Activated T-cell treated with anti-CD3 and anti-CD28 coated beads, Interleukin-2, amount 50 U/mL, for 24 hours (primary cell): ENCODE results near the gene ZC3H15.
"Not testable (repeated sequence)": the region's sequence is repeated elsewhere in the genome, so short reads cannot be mapped to it uniquely, and the experiment has no call there.

Source experiments
- DNase-seq: peaks from one replicate; pipeline ENCODE4 v3.0.0-alpha.2; 2020
- H3K27ac Mint-ChIP-seq: 2 replicates; pipeline ENCODE4 v1.8.0; 2020; ENCODE audit warnings: mild to moderate bottlenecking, mixed read lengths
- H3K27me3 Mint-ChIP-seq: 2 replicates; pipeline ENCODE4 v1.8.0; 2020; ENCODE audit warnings: mixed read lengths
- H3K36me3 Mint-ChIP-seq: 2 replicates; pipeline ENCODE4 v1.8.0; 2020; ENCODE audit warnings: low read depth, mixed read lengths
- H3K4me1 Mint-ChIP-seq: 2 replicates; pipeline ENCODE4 v1.8.0; 2020; ENCODE audit warnings: low read depth, mixed read lengths
- H3K4me3 Mint-ChIP-seq: 2 replicates; pipeline ENCODE4 v1.8.0; 2020; ENCODE audit warnings: mild to moderate bottlenecking, moderate library complexity, mixed read lengths
- H3K9me3 Mint-ChIP-seq: 2 replicates; pipeline ENCODE4 v1.8.0; 2020; ENCODE audit warnings: mixed read lengths

ZC3H15 gene

DNA sequence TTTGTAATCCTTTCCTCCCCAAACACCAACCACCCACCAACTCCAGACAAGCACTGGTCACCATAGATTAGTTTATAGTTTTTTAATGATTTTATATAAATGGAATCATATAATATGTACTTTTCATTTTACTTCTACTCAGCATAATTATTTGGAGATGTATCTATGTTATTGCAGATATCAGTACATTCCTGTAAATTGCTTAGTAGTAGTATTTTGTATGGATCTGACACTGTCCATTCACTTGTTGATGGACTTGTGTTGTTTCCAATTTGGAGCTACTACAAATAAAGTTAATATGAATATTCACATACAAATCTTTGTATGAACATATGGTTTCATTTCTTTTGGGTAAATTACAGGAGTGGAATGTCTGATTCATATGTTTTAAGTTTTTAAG lies 31.0 kb downstream of the ZC3H15 start:
- no peak overlapping the region for H3K27ac Mint-ChIP-seq
- DNase-seq: no peak

DNA sequence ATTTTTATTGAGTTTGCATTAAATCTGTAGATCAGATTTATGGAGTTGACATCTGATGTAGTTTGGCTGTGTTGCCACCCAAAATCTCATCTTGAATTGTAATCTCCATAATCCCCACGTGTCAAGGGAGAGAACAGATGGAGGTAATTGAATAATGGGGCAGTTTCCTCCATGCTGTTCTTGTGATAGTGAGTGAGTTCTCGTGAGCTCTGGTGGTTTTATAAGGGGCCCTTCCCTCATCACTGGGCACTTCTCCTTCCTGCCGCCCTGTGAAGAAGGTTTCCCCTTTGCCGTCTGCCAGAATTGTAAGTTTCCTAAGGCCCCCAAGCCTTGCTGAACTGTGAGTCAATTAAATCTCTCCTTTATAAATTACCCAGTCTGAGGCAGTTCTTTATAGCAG lies 32.2 kb downstream of the ZC3H15 start:
- no peak for DNase-seq
- Mint-ChIP-seq H3K27me3 (no peaks in the 10 kb centered on the region), H3K4me1 (peaks cover 3% of the 10 kb centered on the region), H3K4me3 (no peak overlapping the region), H3K36me3 (peaks cover 69% of the 10 kb centered on the region), H3K27ac (no peak overlapping the region), H3K9me3 (no peaks in the 10 kb centered on the region)

More for the DNA sequence above, 31.0 kb downstream of the ZC3H15 start:
- H3K36me3 Mint-ChIP-seq: peaks cover 79% of the 10 kb centered on the region
- peaks cover 3% of the 10 kb centered on the region for H3K4me1 Mint-ChIP-seq
- no peak overlapping the region for H3K4me3 Mint-ChIP-seq
- H3K27me3 Mint-ChIP-seq: no peaks in the 10 kb centered on the region
- H3K9me3 Mint-ChIP-seq: no peaks in the 10 kb centered on the region

DNA sequence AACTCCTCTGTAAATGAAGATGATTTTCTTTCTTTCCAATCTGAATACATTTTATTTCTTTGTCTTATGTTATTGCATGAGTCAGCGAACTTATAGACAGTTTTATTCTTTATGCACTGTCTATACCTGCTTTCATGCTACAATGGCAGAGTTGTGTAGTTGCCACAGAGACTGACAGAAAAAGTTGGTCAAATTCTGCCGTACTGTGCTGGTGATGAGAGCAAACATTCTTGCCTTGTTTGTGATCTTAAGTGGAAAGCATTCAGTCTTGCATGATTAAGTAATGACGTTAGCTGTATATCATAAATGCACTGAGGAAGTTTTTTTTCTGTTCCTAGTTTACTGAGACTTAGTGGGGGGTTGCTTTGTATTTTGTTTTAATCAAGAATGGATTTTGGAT lies 32.9 kb downstream of the ZC3H15 start:
- DNase-seq: no peak
- H3K27me3 Mint-ChIP-seq: no peaks in the 10 kb centered on the region
- H3K36me3 Mint-ChIP-seq: peaks cover 63% of the 10 kb centered on the region

DNA sequence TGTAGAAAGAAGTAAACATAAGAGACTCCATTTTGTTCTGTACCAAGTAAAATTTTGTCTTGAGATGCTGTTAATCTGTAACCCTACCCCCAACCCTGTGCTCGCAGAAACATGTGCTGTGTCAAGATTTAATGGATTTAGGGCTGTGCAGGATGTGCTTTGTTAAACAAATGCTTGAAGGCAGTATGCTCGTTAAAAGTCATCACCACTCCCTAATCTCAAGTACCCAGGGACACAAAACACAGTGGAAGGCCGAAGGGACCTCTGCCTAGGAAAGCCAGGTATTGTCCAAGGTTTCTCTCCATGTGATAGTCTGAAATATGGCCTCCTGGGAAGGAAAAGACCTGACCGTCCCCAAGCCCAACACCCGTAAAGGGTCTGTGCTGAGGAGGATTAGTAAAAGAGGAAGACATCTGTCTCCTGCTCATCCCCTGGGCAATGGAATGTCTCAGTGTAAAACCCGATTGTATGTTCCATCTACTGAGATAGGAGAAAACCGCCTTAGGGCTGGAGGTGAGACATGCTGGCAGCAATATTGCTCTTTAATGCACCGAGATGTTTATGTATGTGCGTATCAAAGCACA lies 35.6 kb downstream of the ZC3H15 start:
- not testable (repeated sequence) for H3K27ac Mint-ChIP-seq, H3K4me1 Mint-ChIP-seq, DNase-seq, H3K4me3 Mint-ChIP-seq, H3K9me3 Mint-ChIP-seq, H3K27me3 Mint-ChIP-seq
- H3K36me3 Mint-ChIP-seq: peaks cover 50% of the 10 kb centered on the region

More for the DNA sequence above, 32.9 kb downstream of the ZC3H15 start:
- H3K9me3 Mint-ChIP-seq: no peaks in the 10 kb centered on the region
- H3K4me1 Mint-ChIP-seq: peaks cover 1% of the 10 kb centered on the region
- H3K4me3 Mint-ChIP-seq: no peak overlapping the region
- H3K27ac Mint-ChIP-seq: no peak overlapping the region

DNA sequence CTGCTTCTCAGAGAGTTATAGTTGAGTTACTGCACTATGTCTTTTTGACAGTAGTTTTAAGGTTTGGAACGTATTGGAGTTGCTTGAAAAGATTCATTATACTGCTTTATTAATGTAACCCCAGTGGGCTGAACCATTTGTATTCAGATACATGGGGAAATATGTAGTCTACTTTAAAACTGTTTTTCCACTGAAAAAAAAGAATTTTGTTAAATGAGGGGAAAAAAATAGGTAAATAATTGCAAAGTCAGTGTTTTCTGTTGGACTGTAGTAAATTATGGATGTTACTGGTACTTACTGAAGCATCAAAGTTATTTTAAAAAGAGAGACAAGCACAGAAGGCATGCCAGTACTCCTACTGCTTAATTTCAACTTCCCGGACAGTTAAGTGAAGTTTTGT lies 36.4 kb downstream of the ZC3H15 start:
- H3K4me3 Mint-ChIP-seq: no peak overlapping the region
- peaks cover 43% of the 10 kb centered on the region for H3K36me3 Mint-ChIP-seq
- H3K27ac Mint-ChIP-seq: no peak overlapping the region
- DNase-seq: no peak
- H3K27me3 Mint-ChIP-seq: no peaks in the 10 kb centered on the region
- H3K9me3 Mint-ChIP-seq: no peaks in the 10 kb centered on the region
- H3K4me1 Mint-ChIP-seq: no peaks in the 10 kb centered on the region

DNA sequence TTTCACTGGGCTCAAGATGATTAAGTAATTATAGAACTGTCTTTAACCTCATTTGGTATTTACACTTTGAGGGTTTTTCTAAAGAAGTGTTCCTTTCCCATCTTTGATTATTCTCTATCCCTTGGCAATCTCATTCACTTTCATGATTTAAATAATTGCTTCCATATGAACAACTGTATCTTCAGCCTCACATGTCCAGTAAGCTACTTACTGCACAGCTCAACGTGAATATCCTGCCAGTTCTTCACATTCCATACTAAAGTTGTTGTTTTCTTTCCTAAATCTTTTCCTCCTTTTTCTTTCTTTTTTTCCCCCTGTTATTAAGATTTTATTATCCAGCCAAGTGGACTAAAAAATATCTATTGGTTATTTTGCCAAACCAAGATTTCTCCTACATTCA lies 37.7 kb downstream of the ZC3H15 start:
- H3K9me3 Mint-ChIP-seq: no peaks in the 10 kb centered on the region
- H3K27ac Mint-ChIP-seq: no peak overlapping the region
- no peak for DNase-seq
- no peaks in the 10 kb centered on the region for H3K4me1 Mint-ChIP-seq
- H3K27me3 Mint-ChIP-seq: no peaks in the 10 kb centered on the region
- H3K36me3 Mint-ChIP-seq: peaks cover 29% of the 10 kb centered on the region
- H3K4me3 Mint-ChIP-seq: no peak overlapping the region

DNA sequence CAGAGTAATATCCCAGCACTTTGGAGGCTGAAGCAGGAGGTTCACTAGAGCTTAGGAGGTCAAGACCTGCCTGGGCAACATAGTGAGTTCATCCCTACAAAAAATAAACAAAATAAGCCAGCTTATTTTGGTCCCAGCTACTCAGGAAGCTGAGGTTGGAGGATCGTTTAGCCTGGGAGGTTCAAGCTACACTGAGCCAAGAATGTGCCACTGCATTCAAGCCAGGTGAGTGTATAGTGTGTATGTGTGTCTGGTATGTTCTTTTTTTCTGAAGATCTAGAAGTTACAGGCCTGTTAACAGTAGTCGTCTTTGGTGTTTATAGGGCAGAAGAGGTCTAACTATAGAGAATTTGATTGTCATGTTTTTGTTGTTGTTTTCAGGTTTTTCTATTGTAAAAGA lies 40.2 kb downstream of the ZC3H15 start:
- Mint-ChIP-seq H3K4me3 (no peak overlapping the region), H3K27ac (no peak overlapping the region), H3K27me3 (no peaks in the 10 kb centered on the region), H3K9me3 (no peaks in the 10 kb centered on the region), H3K4me1 (no peaks in the 10 kb centered on the region), H3K36me3 (peaks cover 6% of the 10 kb centered on the region)
- no peak for DNase-seq

DNA sequence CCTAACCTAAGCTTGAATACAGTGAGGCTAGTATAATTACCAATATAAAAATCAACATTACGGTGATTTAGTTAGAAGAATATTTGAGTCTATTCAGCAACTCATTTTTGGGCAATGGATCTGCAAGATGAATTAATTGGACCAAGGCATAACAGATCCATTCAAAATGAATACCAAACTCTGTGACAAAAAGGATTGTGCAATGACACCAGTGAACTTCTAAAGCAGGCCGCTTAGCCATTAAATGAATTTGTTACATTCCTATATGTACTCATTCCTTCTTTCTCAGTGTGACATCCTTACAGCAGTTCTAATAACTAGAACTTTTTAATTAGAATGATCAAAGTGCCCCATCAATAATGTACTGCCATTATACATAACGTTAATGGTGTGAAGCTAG lies 44.3 kb downstream of the ZC3H15 start:
- H3K36me3 Mint-ChIP-seq: no peaks in the 10 kb centered on the region

DNA sequence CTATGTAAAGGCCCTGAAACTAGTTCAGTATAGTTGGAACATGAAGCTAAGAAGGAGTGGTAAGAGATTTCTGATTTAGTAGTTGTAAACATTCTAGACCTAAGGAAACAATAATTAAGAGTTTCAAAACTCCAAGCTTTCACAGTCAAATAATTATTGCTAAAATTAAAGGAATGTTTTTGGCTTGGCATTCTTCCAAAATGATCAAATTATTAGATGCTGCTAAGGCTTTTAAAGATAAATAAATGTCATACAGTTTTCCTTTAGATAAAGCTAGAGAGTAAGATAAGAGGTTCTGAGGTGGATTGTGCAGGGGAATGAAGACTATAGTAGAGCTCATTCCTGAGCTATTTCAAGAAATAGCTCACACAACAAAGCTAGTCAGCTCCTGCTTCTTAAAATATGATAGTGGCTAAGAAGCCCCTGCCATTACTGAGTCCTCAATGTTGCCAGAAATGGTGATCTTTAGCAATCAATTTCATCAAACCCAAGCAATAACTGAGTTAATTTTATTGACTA lies 45.3 kb downstream of the ZC3H15 start:
- no peaks in the 10 kb centered on the region for H3K27me3 Mint-ChIP-seq

More for the DNA sequence above, 44.3 kb downstream of the ZC3H15 start:
- no peak overlapping the region for H3K4me3 Mint-ChIP-seq
- no peaks in the 10 kb centered on the region for H3K27me3 Mint-ChIP-seq
- DNase-seq: no peak
- H3K9me3 Mint-ChIP-seq: no peaks in the 10 kb centered on the region
- H3K4me1 Mint-ChIP-seq: no peaks in the 10 kb centered on the region
- no peak overlapping the region for H3K27ac Mint-ChIP-seq

DNA sequence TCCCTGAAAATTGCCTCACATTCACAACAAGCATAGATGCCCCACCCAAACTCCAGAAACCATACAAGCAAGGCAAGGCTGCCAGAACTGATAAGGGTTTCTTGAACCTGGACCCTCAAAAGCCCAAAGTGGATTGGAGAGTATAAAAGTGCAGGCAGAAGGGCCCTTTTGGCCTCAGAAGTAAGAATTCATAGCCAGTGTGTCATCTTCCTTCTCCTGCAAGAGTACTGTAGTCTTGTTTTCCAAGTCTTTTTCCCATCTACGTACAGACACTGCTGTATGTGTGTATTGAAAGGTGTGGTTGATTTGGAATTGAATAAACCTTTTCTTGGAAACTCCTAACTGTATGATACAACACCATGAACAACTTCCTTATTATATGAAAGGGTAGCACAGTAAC lies 46.8 kb downstream of the ZC3H15 start:
- Mint-ChIP-seq H3K9me3 (no peaks in the 10 kb centered on the region), H3K4me3 (no peak overlapping the region), H3K27ac (no peak overlapping the region), H3K36me3 (no peaks in the 10 kb centered on the region), H3K4me1 (no peaks in the 10 kb centered on the region), H3K27me3 (no peaks in the 10 kb centered on the region)
- no peak for DNase-seq

More for the DNA sequence above, 45.3 kb downstream of the ZC3H15 start:
- Mint-ChIP-seq H3K36me3 (no peaks in the 10 kb centered on the region), H3K27ac (no peak overlapping the region), H3K4me3 (no peak overlapping the region), H3K4me1 (no peaks in the 10 kb centered on the region), H3K9me3 (no peaks in the 10 kb centered on the region)
- DNase-seq: no peak

DNA sequence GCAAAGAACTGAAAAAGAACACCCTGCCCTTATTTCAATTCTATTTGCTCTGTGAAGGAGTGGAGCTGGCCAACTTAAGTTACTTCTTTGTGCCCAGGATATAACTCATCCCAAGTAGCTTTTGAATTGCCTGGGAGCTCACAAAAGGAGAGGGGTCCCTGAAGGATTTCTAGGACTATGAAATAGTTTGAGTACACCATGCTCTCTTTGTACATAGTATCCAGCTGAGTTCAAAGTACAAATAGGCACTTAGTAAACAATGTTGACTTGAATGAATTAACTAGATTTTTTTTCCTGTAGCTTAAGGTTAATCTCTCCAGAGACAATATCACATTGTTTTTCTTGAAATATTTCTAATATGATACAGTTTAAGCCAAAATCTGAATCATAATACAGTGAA lies 47.7 kb downstream of the ZC3H15 start:
- no peak overlapping the region for H3K27ac Mint-ChIP-seq
- H3K9me3 Mint-ChIP-seq: no peaks in the 10 kb centered on the region
- H3K4me1 Mint-ChIP-seq: no peaks in the 10 kb centered on the region
- DNase-seq: no peak
- H3K36me3 Mint-ChIP-seq: no peaks in the 10 kb centered on the region
- H3K27me3 Mint-ChIP-seq: peaks cover 3% of the 10 kb centered on the region
- H3K4me3 Mint-ChIP-seq: no peak overlapping the region

DNA sequence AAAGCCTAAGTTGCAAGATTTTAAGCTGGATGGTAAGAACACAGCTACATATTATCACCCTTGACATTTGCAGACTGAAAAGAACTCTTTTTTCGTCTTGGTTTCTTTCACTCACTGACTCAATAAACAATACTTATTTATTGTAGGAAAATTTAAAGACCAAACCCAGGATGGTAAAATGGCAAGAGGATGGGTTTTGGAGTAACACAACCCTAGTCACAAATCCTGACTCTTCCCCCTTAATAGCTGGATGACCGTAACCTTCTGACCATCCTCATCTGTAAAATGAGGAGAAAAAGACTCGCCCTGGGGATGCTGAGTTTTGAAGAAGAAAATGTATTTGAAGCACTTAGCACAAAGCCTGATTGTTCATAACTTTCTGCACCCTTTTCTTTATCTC lies 48.3 kb downstream of the ZC3H15 start:
- H3K4me3 Mint-ChIP-seq: no peak overlapping the region
- no peak for DNase-seq
- H3K9me3 Mint-ChIP-seq: no peaks in the 10 kb centered on the region
- H3K27me3 Mint-ChIP-seq: peaks cover 3% of the 10 kb centered on the region
- H3K27ac Mint-ChIP-seq: no peak overlapping the region
- no peaks in the 10 kb centered on the region for H3K36me3 Mint-ChIP-seq
- H3K4me1 Mint-ChIP-seq: no peaks in the 10 kb centered on the region

DNA sequence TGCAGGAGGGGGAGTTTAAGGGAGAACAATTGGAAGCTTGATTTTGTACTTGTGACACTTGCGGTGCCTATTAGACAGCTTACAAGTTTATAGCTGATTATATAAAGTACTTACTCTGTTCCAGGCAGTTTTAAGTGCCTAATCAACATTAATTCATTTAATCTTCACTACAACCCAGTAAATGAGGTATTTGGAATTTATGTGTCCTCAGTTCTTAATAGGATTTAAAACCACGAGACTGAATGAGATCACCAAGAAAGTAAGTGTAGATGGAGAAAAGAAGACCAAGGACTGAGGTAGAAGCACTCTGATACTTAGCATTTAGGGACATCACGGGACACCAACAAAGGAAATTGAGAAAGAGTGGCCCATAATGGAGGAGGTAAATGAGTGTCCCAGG lies 49.8 kb downstream of the ZC3H15 start:
- Mint-ChIP-seq H3K36me3 (no peaks in the 10 kb centered on the region), H3K9me3 (no peaks in the 10 kb centered on the region), H3K27ac (no peak overlapping the region), H3K4me3 (no peak overlapping the region), H3K4me1 (no peaks in the 10 kb centered on the region), H3K27me3 (peaks cover 10% of the 10 kb centered on the region)
- no peak for DNase-seq

DNA sequence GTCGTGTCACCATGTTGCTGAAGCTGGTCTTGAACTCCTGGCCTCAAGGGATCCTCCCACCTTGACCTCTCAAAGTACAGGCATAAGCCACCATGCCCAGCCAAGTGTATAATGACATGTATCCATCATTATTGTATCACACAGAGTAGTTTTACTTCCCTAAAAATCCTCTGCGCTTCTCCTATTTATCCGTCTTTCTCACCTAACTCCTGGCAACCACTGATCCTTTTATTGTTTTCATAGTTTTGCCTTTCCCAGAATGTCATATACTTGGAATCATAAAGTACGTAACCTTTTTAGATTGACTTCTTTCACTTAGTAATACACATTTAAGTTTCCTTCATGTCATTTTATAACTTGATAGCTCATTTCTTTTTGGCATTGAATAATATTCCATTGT lies 51.0 kb downstream of the ZC3H15 start:
- no peak overlapping the region for H3K27ac Mint-ChIP-seq
- H3K27me3 Mint-ChIP-seq: peaks cover 19% of the 10 kb centered on the region
- no peaks in the 10 kb centered on the region for H3K4me1 Mint-ChIP-seq
- DNase-seq: no peak
- H3K36me3 Mint-ChIP-seq: no peaks in the 10 kb centered on the region
- no peak overlapping the region for H3K4me3 Mint-ChIP-seq
- H3K9me3 Mint-ChIP-seq: no peaks in the 10 kb centered on the region

DNA sequence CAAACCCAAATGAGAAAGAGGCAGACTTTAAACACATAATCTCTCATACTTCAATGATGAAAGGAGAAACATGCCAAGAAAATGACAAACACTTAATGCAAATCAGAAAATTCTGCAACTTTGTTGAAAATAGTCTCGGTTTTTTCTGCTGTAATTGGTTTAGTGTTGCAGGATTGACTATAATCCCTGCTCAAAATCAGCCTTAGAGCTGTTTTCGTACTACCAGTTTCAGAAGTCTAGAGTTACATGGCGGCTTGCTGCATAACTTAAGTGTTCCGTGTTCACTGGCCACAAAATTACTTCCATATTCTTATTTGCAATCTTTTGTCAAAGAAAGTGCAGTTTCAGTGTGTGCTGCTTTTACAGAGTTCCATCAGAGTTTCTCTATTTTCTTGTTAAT lies 54.9 kb downstream of the ZC3H15 start:
- Mint-ChIP-seq H3K9me3 (no peaks in the 10 kb centered on the region), H3K27me3 (peaks cover 20% of the 10 kb centered on the region), H3K4me1 (no peaks in the 10 kb centered on the region), H3K27ac (no peak overlapping the region), H3K4me3 (no peak overlapping the region), H3K36me3 (no peaks in the 10 kb centered on the region)
- DNase-seq: no peak

DNA sequence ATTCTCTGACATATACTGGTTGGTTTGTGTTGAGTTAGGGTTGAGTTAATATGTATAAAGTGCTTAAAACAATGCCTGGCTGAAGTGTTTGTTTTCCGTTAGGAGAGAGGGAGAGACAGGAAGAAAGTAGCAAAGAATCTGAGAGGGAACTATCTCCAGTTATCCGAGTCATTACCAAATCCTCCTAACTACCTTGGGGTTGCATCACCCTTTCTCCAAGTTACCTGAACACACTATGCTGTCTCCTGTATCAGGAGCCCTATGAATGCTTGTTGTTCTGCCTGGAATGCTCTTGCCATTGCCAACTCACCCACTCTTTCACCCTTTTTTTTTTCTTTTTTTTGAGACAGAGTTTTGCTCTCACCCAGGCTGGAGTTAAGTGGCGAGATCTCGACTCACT lies 55.9 kb downstream of the ZC3H15 start:
- peaks cover 20% of the 10 kb centered on the region for H3K27me3 Mint-ChIP-seq
- H3K27ac Mint-ChIP-seq: no peak overlapping the region
- H3K4me1 Mint-ChIP-seq: no peaks in the 10 kb centered on the region
- H3K4me3 Mint-ChIP-seq: no peak overlapping the region
- no peaks in the 10 kb centered on the region for H3K36me3 Mint-ChIP-seq
- DNase-seq: no peak
- H3K9me3 Mint-ChIP-seq: no peaks in the 10 kb centered on the region
